Pancreas (tissue), 10 donors: ENCODE data around the gene CD96. TPM values are rescaled to one million over a fixed set of nuclear protein-coding genes. Genes with fewer than 3 reads are reported as not detected.

Experiments
- ATAC-seq, 4 donors: fragments of 200-7000 bp; cut with Tn5 transposase; one replicate each; pipeline versions ENCODE4 v1.8.0 to v1.9.1; 2020; ENCODE audit warnings: mild to moderate bottlenecking in 4 of 4, moderate library complexity in 4 of 4
- DNase-seq, 6 donors: peaks; one replicate each; pipeline ENCODE4 v3.0.0-alpha.2; 2020
- FAIRE-seq: peaks from 2 replicates; lab custom pipeline; 2012; peaks lifted over from hg19 to GRCh38; lab: Jason Lieb, UNC
- H3K27ac ChIP-seq, 4 donors: fragments of 200-600 bp; sonication (generic); 1 replicate in 3 of 4; 2 replicates in 1 of 4; pipeline versions ENCODE4 v1.5.0 to v1.8.0; 2020
- H3K27me3 ChIP-seq, 4 donors: fragments of 200-600 bp; one replicate each; pipeline ENCODE4 v1.8.0; 2021
- H3K36me3 ChIP-seq, 3 donors: fragments of 200-600 bp; sonication (generic) in 1 of 3; one replicate each; pipeline versions ENCODE4 v1.5.0 to v1.8.0; 2020 to 2021
- H3K4me1 ChIP-seq, 3 donors: fragments of 200-600 bp; one replicate each; pipeline ENCODE4 v1.8.0; 2021
- H3K4me3 ChIP-seq, 4 donors: fragments of 200-600 bp; sonication (generic) in 2 of 4; one replicate each; pipeline versions ENCODE4 v1.5.0 to v1.8.0; 2020 to 2021
- H3K9me3 ChIP-seq, 4 donors: fragments of 200-600 bp; one replicate each; pipeline ENCODE4 v1.8.0; 2021
- CTCF ChIP-seq, 4 donors: fragments of 200-600 bp; sonication (generic) in 3 of 4; IDR thresholded peaks; one replicate each; pipeline versions ENCODE4 v1.5.0 to v1.8.0; 2021; ENCODE audit warnings: antibody characterized with exemption in 4 of 4
- WGBS, 2 donors: extraction: QIAGEN DNeasy Blood & Tissue Kit; methylation state at CpG; one replicate each; pipeline ENCODE4 v1.1.7; 2013; 5-methylcytosine and 5-hydroxymethylcytosine counted together
- intact Hi-C, 3 donors: fragments of 100-400 bp; cut with DNase I; formaldehyde crosslinking; loops; one replicate each; pipeline versions ENCODE4 v1.11.1 to v1.14.2; 2022
- polyA plus RNA-seq, 2 donors: library from polyadenylated mRNA; stranded (reverse); fragments of 200-250 nt; gene quantifications; one replicate each; pipeline ENCODE4 v1.2.3, GENCODE V29; 2013
- total RNA-seq, 6 donors: library from RNA; stranded (reverse); fragmentation: NEBNext Ultra II Directional in 4 of 6; extraction: Animal tissue kit (Norgen Biotek cat#: 25700) in 4 of 6; gene quantifications; one replicate each; pipeline versions ENCODE4 v1.2.1 to v1.2.4, GENCODE V29; 2021 to 2023
- donor health status: healthy with polysubstance abuse.
- donor health status: DM: no; HTN: no; CAD: no; lungs with moderate emphysema.
- donor health status: DM: no; HTN: no; CAD: no.
- donor health status: control.
- donor health status: control.
- donor health status: Bipolar disorder and iron deficiency.
- donor health status: DM: yes; HTN: yes; CAD: no.
- donor health status: DM: no; HTN: no; CAD: no.
- donor health status: DM: no; HTN: no; CAD: no.
- donor health status: DM: yes; HTN: yes; CAD: no.

CD96 gene
- total RNA-seq = 1 to 10 TPM in 3 of 6 donors, under 1 TPM in 3; 0.12 to 1.9 (median 0.88) TPM
- under 1 TPM; 0.16 to 0.30 TPM for polyA plus RNA-seq

- no peak for FAIRE-seq
Observed at GRCh38 chr3:111541911-111542483, at the start of gene CD96. Gene CD96, plus strand, starts transcription at chr3:111542197. Its CDS starts 52 bp downstream, at chr3:111542249.

GRCh38 chr3:111493276-111493675, 48.7 kb upstream of the CD96 start:
- ATAC-seq = no peak
- intact Hi-C loops = no loop called here
- H3K27me3 ChIP-seq = no peaks in the 10 kb centered on the region
- no peak for DNase-seq
- no peaks in the 10 kb centered on the region for H3K9me3 ChIP-seq
- H3K36me3 ChIP-seq = no peaks in the 10 kb centered on the region
- TF ChIP-seq CTCF (IDR thresholded peaks at IDR 0.05) = no peak
- FAIRE-seq = no peak
- no peaks in the 10 kb centered on the region for H3K4me1 ChIP-seq
- H3K27ac ChIP-seq = no peak overlapping the region
- no peak overlapping the region for H3K4me3 ChIP-seq

More at GRCh38 chr3:111541911-111542483, at the start of gene CD96:
- Histone ChIP-seq H3K36me3 (no peaks in the 10 kb centered on the region), H3K4me3 (no peak within 1 kb of the TSS), H3K27ac (no peak within 1 kb of the TSS), H3K27me3 (no peaks in the 10 kb centered on the region), H3K9me3 (no peaks in the 10 kb centered on the region), H3K4me1 (peaks cover 0 to 8% (median 0%) of the 10 kb centered on the region in 3 donors)
- WGBS, 2 donors = 39 to 46% methylated on average over 11 of the region's 11 CpGs
- intact Hi-C loops = no loop called here
- TF ChIP-seq CTCF (IDR thresholded peaks at IDR 0.05) = no peak
- DNase-seq (no peak), ATAC-seq (peak in 1 of 4 donors; percentile 26)

GRCh38 chr3:111496894-111497559, 45.0 kb upstream of the CD96 start:
- 75 to 87% methylated on average over 14 of the region's 14 CpGs for WGBS, 2 donors
- DNase-seq (no peak), FAIRE-seq (no peak), ATAC-seq (no peak)
- Histone ChIP-seq H3K4me3 (no peak overlapping the region), H3K27me3 (no peaks in the 10 kb centered on the region), H3K36me3 (no peaks in the 10 kb centered on the region), H3K27ac (no peak overlapping the region), H3K4me1 (no peaks in the 10 kb centered on the region), H3K9me3 (no peaks in the 10 kb centered on the region)
- TF ChIP-seq CTCF (IDR thresholded peaks at IDR 0.05) = no peak
- intact Hi-C loops = no loop called here

DNA sequence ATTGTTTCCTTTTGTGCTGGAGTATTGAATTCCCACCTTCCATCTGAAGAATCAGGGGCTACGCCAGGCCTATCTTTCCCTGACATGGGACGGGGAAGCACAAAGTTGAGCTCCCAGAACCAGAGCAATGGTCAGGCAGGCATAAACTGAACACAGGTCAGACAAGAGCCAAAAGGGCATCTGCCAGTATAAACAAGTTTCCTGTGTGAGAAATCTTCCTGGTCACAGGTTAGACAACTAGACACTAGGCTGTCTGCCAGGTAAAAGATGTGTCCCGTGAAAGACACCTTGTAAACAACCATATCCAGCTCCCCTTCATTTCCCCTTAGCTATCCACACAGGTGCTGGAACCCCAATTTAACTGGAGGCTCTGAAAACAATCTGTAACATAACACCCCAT, 44.0 kb upstream of the CD96 start:
- no peaks in the 10 kb centered on the region for H3K36me3 ChIP-seq
- TF ChIP-seq CTCF (IDR thresholded peaks at IDR 0.05) = no peak
- ATAC-seq (no peak), FAIRE-seq (no peak), DNase-seq (no peak)
- H3K27me3 ChIP-seq = no peaks in the 10 kb centered on the region
- no peaks in the 10 kb centered on the region for H3K4me1 ChIP-seq
- intact Hi-C loops = no loop called here
- no peak overlapping the region for H3K4me3 ChIP-seq
- no peak overlapping the region for H3K27ac ChIP-seq
- 61 to 70% methylated on average over 3 of the region's 3 CpGs for WGBS, 2 donors
- no peaks in the 10 kb centered on the region for H3K9me3 ChIP-seq

GRCh38 chr3:111506435-111506834, 35.6 kb upstream of the CD96 start:
- no peak for DNase-seq
- Histone ChIP-seq H3K36me3 (no peaks in the 10 kb centered on the region), H3K27ac (no peak overlapping the region), H3K4me3 (no peak overlapping the region), H3K27me3 (no peaks in the 10 kb centered on the region), H3K4me1 (no peaks in the 10 kb centered on the region), H3K9me3 (no peaks in the 10 kb centered on the region)
- WGBS, 2 donors = 65 to 79% methylated on average over 1 of the region's 1 CpG
- no peak for FAIRE-seq
- TF ChIP-seq CTCF (IDR thresholded peaks at IDR 0.05) = no peak
- intact Hi-C loops = no loop called here
- ATAC-seq = no peak
